ENCODE results near the gene PRKN. TPM values are rescaled to one million over a fixed set of nuclear protein-coding genes. Genes with fewer than 3 reads are reported as not detected.

Gene PRKN
- total RNA-seq, 1 experiment from 2014 or later, result 0.95 TPM

GRCh38 chr6:161649068-161649467, 1078.5 kb downstream of the PRKN start:
- in situ Hi-C loops (cut with HindIII; ENCODE audit: low pct_unique_long_range_greater_than_20kb, low sequenced_read_pairs), result no loop called here
- DNase-seq (ENCODE audit: low read depth, low spot score), result no peak

DNA sequence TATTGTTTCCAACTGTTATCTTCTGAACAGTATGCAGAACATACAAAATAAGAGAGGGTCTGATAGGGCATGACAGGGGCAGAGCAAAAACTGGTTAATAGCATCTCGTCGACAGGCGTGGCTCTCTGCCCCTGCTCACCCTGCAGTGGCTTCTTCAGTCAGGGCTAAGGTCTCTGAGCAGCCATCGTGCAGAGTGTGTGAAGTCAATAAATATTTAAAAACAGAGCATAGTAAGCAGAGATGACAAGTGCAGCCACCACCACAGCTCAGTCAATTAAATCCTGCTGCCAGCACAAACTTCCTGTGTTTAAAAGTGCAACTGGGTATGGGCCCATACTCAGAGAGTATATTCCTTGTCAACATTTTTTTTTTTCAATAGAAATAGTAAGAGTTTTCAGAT, 1080.3 kb downstream of the PRKN start:
- in situ Hi-C loops (cut with HindIII; ENCODE audit: low pct_unique_long_range_greater_than_20kb, low sequenced_read_pairs), result no loop called here
- DNase-seq (ENCODE audit: low read depth, low spot score), result no peak

GRCh38 chr6:161644521-161644920, 1083.0 kb downstream of the PRKN start:
- no peak for DNase-seq (ENCODE audit: low read depth, low spot score)
- in situ Hi-C loops (cut with HindIII; ENCODE audit: low pct_unique_long_range_greater_than_20kb, low sequenced_read_pairs), result no loop called here

GRCh38 chr6:161641175-161641574, 1086.4 kb downstream of the PRKN start:
- in situ Hi-C loops (cut with HindIII; ENCODE audit: low pct_unique_long_range_greater_than_20kb, low sequenced_read_pairs), result no loop called here
- DNase-seq (ENCODE audit: low read depth, low spot score), result no peak

DNA sequence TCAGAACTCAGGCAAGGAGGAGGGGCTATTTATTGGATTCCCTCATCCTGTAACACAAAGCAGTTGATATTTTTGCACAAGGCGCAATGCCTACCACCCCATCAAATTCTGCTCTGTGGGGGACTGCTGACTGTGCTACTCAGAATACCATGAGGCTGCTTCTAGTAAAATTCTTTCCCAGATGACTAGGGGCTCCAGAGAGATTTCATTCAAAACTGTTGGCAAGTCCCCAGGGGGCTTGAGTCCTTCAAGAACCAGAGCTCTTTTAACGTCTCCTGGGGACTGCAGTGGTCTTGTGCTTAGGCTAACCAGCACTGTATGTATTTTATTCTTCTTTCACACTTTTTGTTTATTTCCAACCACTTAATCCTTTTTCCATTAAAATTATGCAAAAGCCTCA, 1087.8 kb downstream of the PRKN start:
- in situ Hi-C loops (cut with HindIII; ENCODE audit: low pct_unique_long_range_greater_than_20kb, low sequenced_read_pairs), result no loop called here
- DNase-seq (ENCODE audit: low read depth, low spot score), result no peak

GRCh38 chr6:161637658-161638057, 1089.9 kb downstream of the PRKN start:
- in situ Hi-C loops (cut with HindIII; ENCODE audit: low pct_unique_long_range_greater_than_20kb, low sequenced_read_pairs), result no loop called here

DNA sequence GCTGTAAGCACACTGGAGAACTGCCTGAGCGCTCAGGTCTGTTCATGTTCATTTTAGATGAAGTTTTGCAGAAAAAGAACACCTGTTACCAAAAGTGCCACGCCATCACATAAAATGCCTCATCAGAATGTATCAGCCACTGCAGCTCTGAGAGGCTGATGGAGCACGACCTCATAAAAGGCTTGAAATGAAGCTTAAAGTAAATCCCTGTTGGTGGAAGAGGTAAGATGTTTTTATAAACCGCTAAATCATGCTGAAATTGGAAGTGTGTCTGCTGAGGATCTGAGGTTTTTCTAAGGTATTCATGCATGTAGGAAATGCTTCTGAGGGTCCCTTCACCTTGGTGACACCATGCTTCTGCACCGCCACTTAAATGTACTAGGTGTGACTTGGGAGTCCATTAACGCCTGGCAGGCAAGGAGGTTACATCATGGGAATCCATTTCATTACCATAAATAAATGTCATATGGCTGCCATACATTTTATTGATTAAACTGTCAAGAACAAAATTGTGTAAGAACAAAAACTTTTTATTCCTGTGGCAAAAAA, 1090.6 kb downstream of the PRKN start:
- DNase-seq (ENCODE audit: low read depth, low spot score), result no peak
- in situ Hi-C loops (cut with HindIII; ENCODE audit: low pct_unique_long_range_greater_than_20kb, low sequenced_read_pairs), result no loop called here

More at GRCh38 chr6:161637658-161638057, 1089.9 kb downstream of the PRKN start:
- DNase-seq (ENCODE audit: low read depth, low spot score), result no peak

DNA sequence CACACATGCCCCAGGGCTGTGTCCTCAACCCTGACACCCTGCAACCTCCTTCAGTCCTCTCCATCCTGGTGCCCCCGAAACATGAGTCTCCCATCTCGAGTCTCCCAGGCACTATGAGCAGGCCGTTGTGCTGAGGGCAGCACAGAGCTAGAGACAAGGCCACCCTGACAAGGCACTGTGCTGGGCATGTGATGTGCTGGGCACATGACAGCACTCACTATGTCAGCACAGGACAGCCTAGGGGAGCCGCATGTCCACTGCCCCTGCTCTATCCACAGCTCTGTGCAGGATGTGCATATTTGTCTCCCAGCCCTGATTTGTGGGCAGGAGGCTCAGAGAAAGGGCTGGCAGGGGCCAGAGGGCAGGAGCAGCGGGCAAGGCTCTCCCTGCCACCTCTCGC, 1091.6 kb downstream of the PRKN start:
- in situ Hi-C loops (cut with HindIII; ENCODE audit: low pct_unique_long_range_greater_than_20kb, low sequenced_read_pairs), result no loop called here
- DNase-seq (ENCODE audit: low read depth, low spot score), result no peak

GRCh38 chr6:161634916-161635315, 1092.7 kb downstream of the PRKN start:
- DNase-seq (ENCODE audit: low read depth, low spot score), result no peak
- in situ Hi-C loops (cut with HindIII; ENCODE audit: low pct_unique_long_range_greater_than_20kb, low sequenced_read_pairs), result no loop called here

DNA sequence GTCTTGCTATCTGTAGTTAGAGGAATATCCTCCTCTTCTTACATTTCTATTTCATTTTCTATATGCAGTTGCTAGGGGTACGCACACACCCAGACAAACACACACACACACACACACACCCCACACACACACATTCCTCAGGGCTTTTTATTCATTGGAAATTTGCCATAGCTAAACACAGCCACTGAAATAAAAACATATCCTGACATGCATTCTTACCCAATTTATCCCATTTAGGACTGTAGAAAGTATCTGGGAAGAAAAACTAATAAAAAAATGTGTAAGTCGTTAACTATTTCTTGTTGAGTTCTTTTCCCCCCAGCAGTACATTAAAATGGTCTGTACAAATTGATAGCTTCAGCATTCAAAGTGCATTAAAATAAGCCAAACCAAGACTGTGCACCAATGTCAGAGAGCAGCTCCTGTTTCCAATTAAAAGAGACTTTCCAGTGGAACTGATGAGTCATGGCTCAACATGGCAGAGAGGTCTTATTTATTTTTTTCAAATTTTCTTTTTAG, 1095.8 kb downstream of the PRKN start:
- DNase-seq (ENCODE audit: low read depth, low spot score), result no peak
- in situ Hi-C loops (cut with HindIII; ENCODE audit: low pct_unique_long_range_greater_than_20kb, low sequenced_read_pairs), result no loop called here

DNA sequence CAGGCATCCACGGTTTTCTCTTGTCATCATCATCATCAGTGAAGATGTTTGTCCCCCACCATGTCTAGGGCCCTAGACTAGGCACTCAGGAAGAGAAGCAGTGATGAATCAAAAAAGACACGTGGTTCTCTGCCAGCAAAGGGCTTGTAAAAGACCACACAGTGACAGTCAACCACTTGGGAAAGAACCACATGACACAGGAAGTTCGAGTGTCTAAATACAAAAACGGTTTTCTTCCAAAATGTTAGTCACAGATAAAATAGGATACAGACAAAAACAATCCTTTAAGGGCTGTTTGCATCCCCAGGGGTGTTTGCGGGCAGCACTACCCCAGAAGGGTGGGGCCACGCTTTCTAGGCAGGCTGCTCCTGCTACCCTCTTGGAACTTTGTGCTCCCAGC, 1096.9 kb downstream of the PRKN start:
- in situ Hi-C loops (cut with HindIII; ENCODE audit: low pct_unique_long_range_greater_than_20kb, low sequenced_read_pairs), result no loop called here
- DNase-seq (ENCODE audit: low read depth, low spot score), result peak; percentile 48

DNA sequence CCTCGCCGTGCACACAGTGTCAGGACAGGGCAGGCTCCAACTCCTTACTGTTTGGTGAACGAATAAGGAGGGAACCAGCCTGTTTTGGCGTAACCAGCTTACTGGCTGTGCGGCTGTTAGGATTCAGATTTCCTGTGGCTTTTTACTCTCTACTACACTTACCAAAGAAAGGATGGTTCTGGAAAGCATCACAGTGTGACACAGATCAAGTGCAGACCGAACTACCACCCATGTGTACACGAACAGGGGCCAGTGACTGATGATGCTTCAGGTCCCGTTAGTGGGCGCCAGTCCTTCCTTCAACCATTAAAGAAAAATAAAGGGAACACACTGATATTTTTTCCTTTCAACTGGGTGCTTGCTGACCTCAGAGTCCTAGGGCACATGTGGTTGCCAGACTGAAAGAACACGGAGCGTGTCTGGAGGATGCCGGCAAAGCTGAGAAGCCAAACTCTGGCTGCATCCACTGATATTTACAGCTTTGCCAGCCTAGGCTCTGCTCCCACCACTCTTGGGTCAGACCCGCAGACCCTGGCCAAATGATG, 1101.4 kb downstream of the PRKN start:
- in situ Hi-C loops (cut with HindIII; ENCODE audit: low pct_unique_long_range_greater_than_20kb, low sequenced_read_pairs), result no loop called here
- no peak for DNase-seq (ENCODE audit: low read depth, low spot score)

- in situ Hi-C loops (cut with HindIII; ENCODE audit: low pct_unique_long_range_greater_than_20kb, low sequenced_read_pairs), result no loop called here
- no peak for DNase-seq (ENCODE audit: low read depth, low spot score)
These were observed 1103.5 kb downstream of the PRKN start for GRCh38 chr6:161624111-161624510.

DNA sequence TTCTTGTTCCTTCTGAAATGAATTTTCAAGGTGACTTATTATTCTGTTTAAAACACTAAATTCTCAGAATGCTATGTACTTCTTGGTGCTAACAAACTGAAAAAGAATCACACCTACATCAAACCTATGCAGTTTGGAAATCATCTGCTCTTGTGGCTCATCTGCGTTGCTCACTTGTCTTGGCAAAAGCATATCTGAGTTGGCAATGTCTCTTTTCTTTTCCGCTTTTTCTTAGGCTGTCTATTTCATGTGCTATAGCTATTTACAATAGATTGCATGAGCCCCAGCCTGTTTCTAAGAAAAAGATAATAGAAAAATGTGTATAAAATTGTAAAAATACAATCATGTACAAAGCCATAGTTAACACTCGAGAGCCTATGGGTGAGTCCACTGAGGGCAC, 1104.8 kb downstream of the PRKN start:
- in situ Hi-C loops (cut with HindIII; ENCODE audit: low pct_unique_long_range_greater_than_20kb, low sequenced_read_pairs), result no loop called here
- no peak for DNase-seq (ENCODE audit: low read depth, low spot score)

DNA sequence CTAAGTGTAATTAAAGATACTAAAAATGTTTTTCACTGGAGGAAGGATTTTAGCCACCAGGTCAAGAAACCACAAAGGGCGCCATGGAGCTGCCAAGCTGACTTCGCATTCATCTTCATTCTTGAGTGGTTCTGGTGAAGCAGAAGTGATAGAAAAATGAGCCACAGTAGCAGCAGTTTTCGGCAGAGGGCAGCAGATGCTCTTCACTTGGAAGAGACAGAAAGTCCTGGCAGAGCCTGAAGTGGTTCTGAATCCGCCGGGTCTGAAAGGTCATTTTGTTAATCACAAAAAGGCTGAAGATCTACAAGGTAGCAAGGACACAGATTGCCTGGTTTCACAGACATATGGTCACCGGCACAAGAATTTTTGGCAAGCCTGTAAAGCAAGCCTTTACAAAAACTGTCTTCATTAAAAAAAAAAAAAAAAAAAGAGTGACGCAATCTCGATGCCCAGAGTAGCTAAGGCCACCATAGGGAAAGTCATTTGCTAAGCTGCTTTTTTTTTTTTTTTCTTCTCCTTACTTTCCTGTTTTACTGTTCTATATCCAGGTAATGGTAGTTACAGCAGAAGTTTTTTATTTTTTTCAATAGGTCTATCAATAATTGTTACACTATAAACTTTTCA, 1108.6 kb downstream of the PRKN start:
- in situ Hi-C loops (cut with HindIII; ENCODE audit: low pct_unique_long_range_greater_than_20kb, low sequenced_read_pairs), result no loop called here
- DNase-seq (ENCODE audit: low read depth, low spot score), result peak; percentile 92

DNA sequence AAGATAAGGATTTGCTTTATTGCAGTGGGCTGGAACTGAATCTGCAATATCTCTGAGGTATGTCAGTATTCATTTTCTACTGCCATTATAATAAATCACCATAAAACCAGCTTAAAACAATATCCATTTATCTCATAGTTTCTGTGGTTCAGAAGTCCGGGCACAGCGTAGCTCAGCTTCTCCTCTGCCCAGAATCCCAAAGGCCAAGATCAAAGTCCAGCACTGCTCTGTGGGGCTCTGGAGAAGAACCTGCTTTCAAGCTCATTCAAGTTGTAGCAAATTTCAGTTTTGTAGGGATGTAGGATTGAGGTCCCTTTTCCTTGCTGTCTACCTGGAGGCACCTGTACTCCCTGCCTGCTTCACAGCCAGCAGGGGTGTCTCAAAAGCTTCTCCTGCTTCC, 1113.9 kb downstream of the PRKN start:
- in situ Hi-C loops (cut with HindIII; ENCODE audit: low pct_unique_long_range_greater_than_20kb, low sequenced_read_pairs), result no loop called here
- DNase-seq (ENCODE audit: low read depth, low spot score), result no peak

DNA sequence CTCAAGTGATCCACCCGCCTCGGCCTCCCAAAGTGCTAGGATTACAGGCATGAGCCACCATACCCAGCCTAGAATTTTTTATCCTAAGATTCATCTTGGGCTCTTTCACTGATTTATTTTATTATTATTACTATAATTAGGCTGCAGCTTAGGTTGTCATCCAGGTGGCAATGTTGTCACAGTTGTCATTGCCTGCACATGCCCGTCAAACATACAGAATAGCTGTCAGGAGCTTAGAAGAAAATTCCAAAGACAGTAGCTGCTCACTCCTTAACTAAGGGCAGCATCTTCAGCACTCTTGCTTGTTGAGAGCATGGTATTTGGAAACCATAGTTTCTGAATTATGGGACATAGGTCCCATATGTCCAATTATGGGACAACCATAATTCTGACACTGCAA, 1118.8 kb downstream of the PRKN start:
- in situ Hi-C loops (cut with HindIII; ENCODE audit: low pct_unique_long_range_greater_than_20kb, low sequenced_read_pairs), result no loop called here
- DNase-seq (ENCODE audit: low read depth, low spot score), result no peak

DNA sequence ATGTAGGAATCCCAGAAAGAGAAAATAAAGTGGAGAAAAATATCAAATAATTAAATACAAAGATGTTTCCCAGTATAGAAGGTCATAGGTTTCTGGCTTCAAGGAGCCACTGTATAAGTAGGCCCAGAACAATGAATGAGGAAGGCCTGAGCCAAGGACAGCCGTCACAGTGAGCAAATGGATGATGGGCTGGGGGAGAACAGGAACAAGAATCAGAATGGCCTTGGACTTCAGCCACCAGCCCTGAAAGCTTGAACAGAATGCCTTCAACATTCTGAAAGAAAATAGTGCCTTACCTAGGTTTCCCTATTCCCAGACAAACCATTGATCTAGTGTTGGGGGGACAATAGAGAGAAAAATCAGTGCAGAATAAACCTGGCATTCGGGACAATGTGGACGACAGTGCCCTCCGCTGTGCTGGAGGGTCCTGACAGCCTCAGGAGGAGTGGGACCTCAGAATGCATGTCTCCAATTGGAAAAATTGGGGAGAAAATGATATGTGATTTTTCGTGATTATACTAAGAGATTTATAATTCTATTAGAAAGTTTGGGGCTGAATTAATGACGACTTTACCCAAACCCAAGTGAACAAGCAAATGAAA, 1119.8 kb downstream of the PRKN start:
- in situ Hi-C loops (cut with HindIII; ENCODE audit: low pct_unique_long_range_greater_than_20kb, low sequenced_read_pairs), result no loop called here
- DNase-seq (ENCODE audit: low read depth, low spot score), result no peak

DNA sequence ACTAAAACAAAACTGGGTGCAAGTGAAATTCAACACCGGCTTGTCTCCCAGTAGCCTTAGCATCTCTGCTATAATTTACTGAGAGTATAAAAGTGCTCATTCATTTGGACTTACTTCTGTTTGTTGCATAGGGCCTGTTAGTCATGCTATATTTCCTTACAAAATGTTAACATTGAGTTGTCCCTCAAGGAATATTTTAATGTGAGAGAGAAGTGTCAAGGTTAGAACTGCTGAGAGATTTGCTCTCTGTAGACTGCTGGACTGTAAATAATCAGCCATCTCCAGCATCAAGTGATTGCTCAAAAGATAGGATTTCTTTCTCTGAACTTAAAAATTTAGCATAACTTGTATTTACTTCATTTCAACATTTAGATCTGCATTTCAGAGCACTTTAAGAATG, 1125.2 kb downstream of the PRKN start:
- DNase-seq (ENCODE audit: low read depth, low spot score), result no peak
- in situ Hi-C loops (cut with HindIII; ENCODE audit: low pct_unique_long_range_greater_than_20kb, low sequenced_read_pairs), result no loop called here
